AG04449 (cell line): Measurements from ENCODE around the gene EPN3.

Experiments used
- CTCF ChIA-PET: fragments of 350-600 bp; formaldehyde crosslinking; extraction: SDS; loops from one replicate; lab custom pipeline; 2021; ENCODE audit warnings: antibody characterized with exemption; lab: Yijun Ruan, JAX
- POLR2A ChIA-PET: fragments of 400-600, 350-600 bp; formaldehyde crosslinking; extraction: SDS; loops from one replicate; lab custom pipeline; 2020; ENCODE audit warnings: antibody characterized with exemption, inconsistent platforms; lab: Yijun Ruan, JAX
- DNase-seq: peaks from one replicate; pipeline ENCODE4 v3.0.0-alpha.2; 2010; ENCODE audit warnings: low read depth, low spot score
- H3K4me3 ChIP-seq: 2 replicates; pipeline ENCODE4 v1.5.1; 2011; ENCODE audit warnings: low read depth, mild to moderate bottlenecking, control low read depth, low read length
- CTCF ChIP-seq: IDR thresholded peaks from one replicate; pipeline ENCODE4 v1.5.1; 2011; ENCODE audit warnings: mild to moderate bottlenecking, moderate library complexity, low read length, control low read depth, inconsistent platforms; ENCODE audit not compliant: insufficient read depth; ENCODE audit errors: missing control alignments

The EPN3 gene

GRCh38 chr17:50558091-50558490 lies 25.6 kb downstream of the EPN3 start:
- no peak for TF ChIP-seq CTCF
- DNase-seq = no peak
- ChIA-PET CTCF (no interaction called here), POLR2A (no interaction called here)
- no peak overlapping the region for H3K4me3 ChIP-seq

- ChIA-PET CTCF (no interaction called here), POLR2A (no interaction called here)
- DNase-seq = no peak
- TF ChIP-seq CTCF = no peak
- H3K4me3 ChIP-seq = no peak overlapping the region
Measured at GRCh38 chr17:50558581-50558940, 26.0 kb downstream of the EPN3 start.

- TF ChIP-seq CTCF = no peak
- CTCF ChIA-PET = interaction anchor here (0.9 to 7.0 kb wide), 4 partner anchors 8 to 354 kb away, joined by 3 to 69 read pairs (median 22); no protein-coding TSS in a partner anchor
- DNase-seq = no peak
- POLR2A ChIA-PET = no interaction called here
- H3K4me3 ChIP-seq = peak overlapping the region; percentile 1; the same call in 1 of the 2 replicates
Measured at GRCh38 chr17:50558941-50559614, 26.5 kb downstream of the EPN3 start.

- H3K4me3 ChIP-seq = peak overlapping the region; percentile 43
- ChIA-PET POLR2A (no interaction called here), CTCF (interaction anchor here (0.7 to 7.0 kb wide), 8 partner anchors 8 to 354 kb away, joined by 3 to 69 read pairs (median 4); partner anchors contain the start of gene LRRC59)
- no peak for DNase-seq
- TF ChIP-seq CTCF = no peak
Measured at GRCh38 chr17:50559674-50560184, 27.2 kb downstream of the EPN3 start.

GRCh38 chr17:50560185-50560824 lies 27.8 kb downstream of the EPN3 start, which contains the start of gene CACNA1G:
CACNA1G (plus strand) TSS chr17:50560715; CDS start chr17:50561460, 745 bp downstream.
- POLR2A ChIA-PET = no interaction called here
- CTCF ChIA-PET = interaction anchor here (0.7 to 7.0 kb wide), 9 partner anchors 9 to 353 kb away, joined by 3 to 69 read pairs (median 4); partner anchors contain the start of genes LRRC59 and SPATA20
- no peak for DNase-seq
- peak within 1 kb of the TSS; percentile 49 for H3K4me3 ChIP-seq
- no peak for TF ChIP-seq CTCF
